Thyroid gland (tissue), 4 donors: ENCODE results near the gene PARVB.

Experiments used
- POLR2A ChIP-seq, 2 donors: fragments of 450-650 bp; IDR thresholded peaks; one replicate each; pipeline ENCODE4 v1.6.1; 2017; ENCODE audit warnings: antibody characterized with exemption in 2 of 2, mild to moderate bottlenecking in 2 of 2, moderate library complexity in 1 of 2
- TF ChIP-seq, protein P1 (sequence below), 6 experiments: fragments of 200-600 bp in 3 of 6; fragments of 450-650 bp in 3 of 6; sonication (generic) in 3 of 6; IDR thresholded peaks; one replicate each; pipeline ENCODE4 v1.5.1; 2016 to 2019; ENCODE audit warnings: antibody characterized with exemption in 6 of 6, mild to moderate bottlenecking in 2 of 6, inconsistent platforms in 1 of 6, moderate library complexity in 1 of 6

- TF ChIP-seq, protein P1, sequence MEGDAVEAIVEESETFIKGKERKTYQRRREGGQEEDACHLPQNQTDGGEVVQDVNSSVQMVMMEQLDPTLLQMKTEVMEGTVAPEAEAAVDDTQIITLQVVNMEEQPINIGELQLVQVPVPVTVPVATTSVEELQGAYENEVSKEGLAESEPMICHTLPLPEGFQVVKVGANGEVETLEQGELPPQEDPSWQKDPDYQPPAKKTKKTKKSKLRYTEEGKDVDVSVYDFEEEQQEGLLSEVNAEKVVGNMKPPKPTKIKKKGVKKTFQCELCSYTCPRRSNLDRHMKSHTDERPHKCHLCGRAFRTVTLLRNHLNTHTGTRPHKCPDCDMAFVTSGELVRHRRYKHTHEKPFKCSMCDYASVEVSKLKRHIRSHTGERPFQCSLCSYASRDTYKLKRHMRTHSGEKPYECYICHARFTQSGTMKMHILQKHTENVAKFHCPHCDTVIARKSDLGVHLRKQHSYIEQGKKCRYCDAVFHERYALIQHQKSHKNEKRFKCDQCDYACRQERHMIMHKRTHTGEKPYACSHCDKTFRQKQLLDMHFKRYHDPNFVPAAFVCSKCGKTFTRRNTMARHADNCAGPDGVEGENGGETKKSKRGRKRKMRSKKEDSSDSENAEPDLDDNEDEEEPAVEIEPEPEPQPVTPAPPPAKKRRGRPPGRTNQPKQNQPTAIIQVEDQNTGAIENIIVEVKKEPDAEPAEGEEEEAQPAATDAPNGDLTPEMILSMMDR (IDR thresholded peaks at IDR 0.05): no peak
- TF ChIP-seq POLR2A (IDR thresholded peaks at IDR 0.05): no peak
Measured at GRCh38 chr22:44162960-44163359, 138.9 kb downstream of the PARVB start.
